Thymus (tissue), 11 donors: ENCODE measurements around the gene NTHL1. TPM values are rescaled to one million over a fixed set of nuclear protein-coding genes. Genes with fewer than 3 reads are reported as not detected.
"Not testable (repeated sequence)": the region's sequence is repeated elsewhere in the genome, so short reads cannot be mapped to it uniquely, and the experiment has no call there.

Source experiments
- DNase-seq, 9 donors: peaks; one replicate each; pipeline ENCODE4 v3.0.0-alpha.2; 2013; ENCODE audit warnings: low spot score in 9 of 9, low read depth in 6 of 9, missing footprints in 1 of 9
- H3K27ac ChIP-seq, 2 donors: one replicate each; pipeline ENCODE4 v1.5.1; 2013; ENCODE audit warnings: control low read depth in 1 of 2, low read depth in 1 of 2, low read length in 1 of 2, mild to moderate bottlenecking in 1 of 2, moderate library complexity in 1 of 2
- H3K27me3 ChIP-seq, 2 donors: one replicate each; pipeline ENCODE4 v1.5.1; 2013; ENCODE audit warnings: low read length in 1 of 2; ENCODE audit not compliant: control insufficient read depth in 2 of 2, insufficient read depth in 1 of 2
- H3K36me3 ChIP-seq, 2 donors: one replicate each; pipeline ENCODE4 v1.5.1; 2013; ENCODE audit warnings: low read length in 1 of 2, mild to moderate bottlenecking in 1 of 2, moderate library complexity in 1 of 2; ENCODE audit not compliant: control insufficient read depth in 2 of 2, insufficient read depth in 2 of 2
- H3K4me1 ChIP-seq, 2 donors: one replicate each; pipeline ENCODE4 v1.5.1; 2013; ENCODE audit warnings: low read length in 2 of 2; ENCODE audit not compliant: control insufficient read depth in 2 of 2, insufficient read depth in 2 of 2
- H3K4me3 ChIP-seq, 2 donors: one replicate each; pipeline ENCODE4 v1.5.1; 2013; ENCODE audit warnings: low read length in 2 of 2, control low read depth in 1 of 2, mild to moderate bottlenecking in 1 of 2
- H3K9me3 ChIP-seq, 2 donors: one replicate each; pipeline ENCODE4 v1.5.1; 2013; ENCODE audit warnings: low read length in 1 of 2, mild to moderate bottlenecking in 1 of 2; ENCODE audit not compliant: control insufficient read depth in 2 of 2, insufficient read depth in 1 of 2
- whole genome bisulfite sequencing: extraction: QIAGEN DNeasy Blood & Tissue Kit; methylation state at CpG from one replicate; pipeline ENCODE4 v1.1.7; 2013; 5-methylcytosine and 5-hydroxymethylcytosine counted together
- polyA plus RNA-seq: library from polyadenylated mRNA; stranded (reverse); fragments of 200-250 nt; gene quantifications from one replicate; pipeline ENCODE4 v1.2.3, GENCODE V29; 2013
- total RNA-seq: library from RNA; stranded (reverse); fragments of 120-200 nt; gene quantifications from one replicate; pipeline ENCODE4 v1.2.4, GENCODE V29; 2013
- donor health status: healthy.

NTHL1 gene
- total and polyA plus RNA-seq, 2 donors: 32.7 TPM

DNA sequence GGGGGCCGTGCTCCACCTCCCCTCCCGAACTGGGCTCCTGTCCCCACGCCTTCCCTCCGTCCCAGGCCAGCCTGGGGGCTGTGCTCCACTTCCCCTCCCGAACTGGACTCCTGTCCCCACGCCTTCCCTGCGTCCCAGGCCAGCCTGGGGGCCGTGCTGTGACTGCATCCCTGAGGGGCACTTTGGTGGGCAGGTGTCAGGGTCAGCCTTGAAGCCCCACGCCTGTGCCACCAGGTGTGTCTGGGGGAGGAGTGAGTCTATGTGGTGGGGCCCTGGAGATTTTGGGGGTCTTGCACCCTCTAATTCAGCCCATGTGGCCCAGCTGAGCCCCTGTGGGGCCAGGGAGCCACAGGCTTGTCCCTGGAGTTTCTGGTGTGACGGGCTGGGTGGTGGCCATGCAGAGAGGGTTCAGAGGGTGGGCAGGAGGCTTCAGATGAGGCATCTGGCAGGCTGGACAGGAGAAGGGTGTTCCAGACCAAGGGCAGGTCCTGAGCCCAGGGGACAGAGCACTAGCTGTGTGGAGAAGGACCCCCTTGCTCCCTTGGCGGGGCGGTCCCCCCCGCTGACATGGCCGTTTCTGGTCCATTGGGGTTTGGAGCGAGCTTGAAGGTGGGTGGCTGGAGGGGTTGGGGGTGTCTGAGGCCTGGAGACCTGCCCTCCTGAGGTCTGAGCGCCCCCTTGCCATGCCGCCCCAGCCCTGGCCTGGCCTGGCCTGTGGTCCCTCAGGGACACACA, 12.8 kb downstream of the NTHL1 start:
- 93% methylated on average over 17 of the region's 17 CpGs for WGBS

DNA sequence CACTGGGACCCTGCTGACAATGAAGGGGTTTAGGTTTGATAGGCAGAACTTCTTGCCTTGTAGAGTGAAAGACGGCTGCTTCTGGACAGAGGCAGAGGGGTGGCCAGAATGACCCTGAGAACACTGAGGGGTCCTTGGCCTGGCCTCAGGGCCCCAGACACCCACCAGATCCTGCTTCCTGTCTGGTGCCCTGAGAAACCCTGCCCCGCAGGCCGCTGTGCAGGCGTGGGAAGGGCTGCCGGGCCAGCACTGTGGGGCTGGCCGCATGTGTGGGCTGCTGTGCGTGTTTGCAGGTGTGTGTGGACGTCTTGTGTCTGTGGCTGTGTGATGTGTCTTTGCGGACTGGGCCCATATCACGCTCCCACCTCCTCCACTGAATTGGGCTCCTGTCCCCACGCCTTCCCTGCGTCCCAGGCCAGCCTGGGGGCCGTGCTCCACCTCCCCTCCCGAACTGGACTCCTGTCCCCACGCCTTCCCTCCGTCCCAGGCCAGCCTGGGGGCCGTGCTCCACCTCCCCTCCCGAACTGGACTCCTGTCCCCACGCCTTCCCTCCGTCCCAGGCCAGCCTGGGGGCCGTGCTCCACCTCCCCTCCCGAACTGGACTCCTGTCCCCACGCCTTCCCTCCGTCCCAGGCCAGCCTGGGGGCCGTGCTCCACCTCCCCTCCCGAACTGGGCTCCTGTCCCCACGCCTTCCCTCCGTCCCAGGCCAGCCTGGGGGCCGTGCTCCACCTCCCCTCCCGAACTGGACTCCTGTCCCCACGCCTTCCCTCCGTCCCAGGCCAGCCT, 13.5 kb downstream of the NTHL1 start:
- not testable (repeated sequence) for H3K36me3 ChIP-seq, H3K9me3 ChIP-seq, DNase-seq, H3K4me3 ChIP-seq
- Histone ChIP-seq H3K27ac (peak overlapping the region in 1 of 2 donors; percentile 43), H3K4me1 (peaks cover 4 to 44% of the 10 kb centered on the region in 2 donors), H3K27me3 (peaks cover 0 to 33% of the 10 kb centered on the region in 2 donors)
- 81% methylated on average over 16 of the region's 32 CpGs for WGBS

More for the DNA sequence above, 12.8 kb downstream of the NTHL1 start:
- no peaks in the 10 kb centered on the region for H3K9me3 ChIP-seq
- peaks cover 4 to 51% of the 10 kb centered on the region in 2 donors for H3K4me1 ChIP-seq
- peak overlapping the region in 1 of 2 donors; percentile 46 for H3K27ac ChIP-seq
- no peak overlapping the region for H3K4me3 ChIP-seq
- peaks cover 0 to 25% of the 10 kb centered on the region in 2 donors for H3K27me3 ChIP-seq
- DNase-seq: no peak
- H3K36me3 ChIP-seq: no peaks in the 10 kb centered on the region

- DNase-seq: no peak
- H3K36me3 ChIP-seq: no peaks in the 10 kb centered on the region
Observed at GRCh38 chr16:2033057-2033908, 14.4 kb downstream of the NTHL1 start.

DNA sequence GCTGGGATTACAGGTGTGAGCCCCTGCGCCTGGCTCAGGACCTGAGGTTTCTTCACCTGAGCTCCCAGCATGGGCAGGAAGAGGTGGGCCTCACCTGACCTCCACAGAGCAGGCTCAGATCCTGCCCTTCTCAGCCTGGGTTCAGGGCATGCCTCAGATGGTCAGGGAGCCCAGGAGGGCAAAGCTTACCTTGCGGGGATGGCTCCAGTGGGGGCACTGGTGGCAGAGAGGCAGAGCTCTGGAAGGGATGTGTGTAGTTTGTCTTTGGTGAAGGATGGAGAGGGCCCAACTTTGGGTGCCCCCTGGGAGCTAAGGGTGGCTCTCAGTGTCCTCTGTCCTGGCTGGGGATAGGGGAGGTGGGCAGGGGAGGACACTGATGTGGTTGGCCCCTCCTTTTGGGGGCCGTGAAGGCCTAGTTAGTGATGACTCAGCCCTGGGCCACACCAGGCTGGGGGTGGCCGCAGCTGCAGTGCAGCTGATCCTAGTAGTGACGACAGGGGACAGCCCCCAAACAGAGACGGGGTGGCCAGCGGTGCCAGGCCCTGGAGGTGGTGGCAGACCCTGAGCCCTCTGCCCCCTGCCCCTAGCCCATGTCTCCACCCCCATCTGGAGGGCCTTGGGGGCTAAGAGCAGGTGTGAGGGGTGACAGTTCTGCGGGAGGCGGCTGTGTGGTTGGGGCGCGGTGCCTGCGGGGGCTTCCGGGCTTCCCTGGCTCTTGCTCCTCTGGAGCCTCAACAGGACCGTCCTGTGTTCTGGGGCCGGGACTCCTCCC, 15.2 kb downstream of the NTHL1 start:
- no peak for DNase-seq
- Histone ChIP-seq H3K27ac (no peak overlapping the region), H3K9me3 (peaks cover 1 to 9% of the 10 kb centered on the region in 2 donors), H3K27me3 (peaks cover 14 to 49% of the 10 kb centered on the region in 2 donors), H3K4me3 (no peak overlapping the region), H3K4me1 (peaks cover 4 to 34% of the 10 kb centered on the region in 2 donors), H3K36me3 (no peaks in the 10 kb centered on the region)
- 82% methylated on average over 15 of the region's 15 CpGs for WGBS

More at GRCh38 chr16:2033057-2033908, 14.4 kb downstream of the NTHL1 start:
- no peak overlapping the region for H3K4me3 ChIP-seq
- WGBS: 38% methylated on average over 37 of the region's 37 CpGs
- H3K9me3 ChIP-seq: peaks cover 0 to 3% of the 10 kb centered on the region in 2 donors
- H3K27me3 ChIP-seq: peaks cover 7 to 41% of the 10 kb centered on the region in 2 donors
- peak overlapping the region in 1 of 2 donors; percentile 43 for H3K27ac ChIP-seq
- H3K4me1 ChIP-seq: peaks cover 4 to 36% of the 10 kb centered on the region in 2 donors

- WGBS: 89% methylated on average over 11 of the region's 11 CpGs
- H3K4me3 ChIP-seq: no peak overlapping the region
Observed at GRCh38 chr16:2031081-2031577, 16.5 kb downstream of the NTHL1 start.

GRCh38 chr16:2030036-2030435, 17.6 kb downstream of the NTHL1 start:
- Histone ChIP-seq H3K9me3 (peaks cover 1 to 11% of the 10 kb centered on the region in 2 donors), H3K36me3 (no peaks in the 10 kb centered on the region), H3K4me1 (peaks cover 4 to 36% of the 10 kb centered on the region in 2 donors), H3K4me3 (no peak overlapping the region), H3K27me3 (peaks cover 38 to 71% of the 10 kb centered on the region in 2 donors), H3K27ac (no peak overlapping the region)
- WGBS: 96% methylated on average over 11 of the region's 11 CpGs
- DNase-seq: no peak

More at GRCh38 chr16:2031081-2031577, 16.5 kb downstream of the NTHL1 start:
- H3K4me1 ChIP-seq: peaks cover 4 to 40% of the 10 kb centered on the region in 2 donors
- H3K9me3 ChIP-seq: peaks cover 1 to 11% of the 10 kb centered on the region in 2 donors
- H3K36me3 ChIP-seq: no peaks in the 10 kb centered on the region
- H3K27ac ChIP-seq: no peak overlapping the region
- DNase-seq: no peak
- peaks cover 27 to 60% of the 10 kb centered on the region in 2 donors for H3K27me3 ChIP-seq

GRCh38 chr16:2029350-2029749, 18.3 kb downstream of the NTHL1 start:
- H3K9me3 ChIP-seq: peaks cover 1 to 11% of the 10 kb centered on the region in 2 donors
- H3K36me3 ChIP-seq: no peaks in the 10 kb centered on the region
- WGBS: 98% methylated on average over 22 of the region's 22 CpGs
- peaks cover 4 to 37% of the 10 kb centered on the region in 2 donors for H3K4me1 ChIP-seq
- H3K27ac ChIP-seq: no peak overlapping the region
- H3K27me3 ChIP-seq: peaks cover 42 to 75% of the 10 kb centered on the region in 2 donors
- DNase-seq: no peak
- no peak overlapping the region for H3K4me3 ChIP-seq

GRCh38 chr16:2028620-2029220, 18.9 kb downstream of the NTHL1 start:
- Histone ChIP-seq H3K27me3 (peaks cover 46 to 79% of the 10 kb centered on the region in 2 donors), H3K27ac (no peak overlapping the region), H3K9me3 (peaks cover 1 to 11% of the 10 kb centered on the region in 2 donors), H3K4me3 (no peak overlapping the region), H3K4me1 (peaks cover 7 to 38% of the 10 kb centered on the region in 2 donors), H3K36me3 (no peaks in the 10 kb centered on the region)
- WGBS: 89% methylated on average over 18 of the region's 18 CpGs
- DNase-seq: no peak
